Activated naive CD4-positive, alpha-beta T cell (primary cell): Measurements from ENCODE around the gene FILIP1L.

Experiments used
- DNase-seq, 4 experiments: peaks; one replicate each; lab custom pipeline; 2025; lab: John Stamatoyannopoulos, UW

The FILIP1L gene

GRCh38 chr3:99923873-99924272 lies 190.4 kb downstream of the FILIP1L start:
- no peak for DNase-seq

- DNase-seq: no peak
Measured at GRCh38 chr3:99921986-99922385, 192.3 kb downstream of the FILIP1L start.

- DNase-seq: no peak
Measured at GRCh38 chr3:99921377-99921695, 193.0 kb downstream of the FILIP1L start.

- no peak for DNase-seq
Measured at GRCh38 chr3:99920481-99921376, 193.6 kb downstream of the FILIP1L start.

GRCh38 chr3:99919694-99920093 lies 194.6 kb downstream of the FILIP1L start:
- no peak for DNase-seq

GRCh38 chr3:99918715-99919114 lies 195.6 kb downstream of the FILIP1L start:
- DNase-seq: no peak

- DNase-seq: no peak
Measured at GRCh38 chr3:99915906-99916432, 198.3 kb downstream of the FILIP1L start.

GRCh38 chr3:99911433-99911832 lies 202.9 kb downstream of the FILIP1L start:
- DNase-seq: no peak

GRCh38 chr3:99910752-99911290 lies 203.5 kb downstream of the FILIP1L start:
- no peak for DNase-seq

- no peak for DNase-seq
Measured at GRCh38 chr3:99909714-99910495, 204.4 kb downstream of the FILIP1L start.

GRCh38 chr3:99907959-99908544 lies 206.2 kb downstream of the FILIP1L start:
- no peak for DNase-seq

- no peak for DNase-seq
Measured at GRCh38 chr3:99903869-99904268, 210.4 kb downstream of the FILIP1L start.

- no peak for DNase-seq
Measured at GRCh38 chr3:99902091-99902490, 212.2 kb downstream of the FILIP1L start.

- DNase-seq: no peak
Measured at GRCh38 chr3:99901200-99901926, 212.9 kb downstream of the FILIP1L start.

- DNase-seq: no peak
Measured at GRCh38 chr3:99900248-99900647, 214.1 kb downstream of the FILIP1L start.

GRCh38 chr3:99899603-99900002 lies 214.7 kb downstream of the FILIP1L start:
- no peak for DNase-seq

GRCh38 chr3:99896482-99896881 lies 217.8 kb downstream of the FILIP1L start:
- DNase-seq: no peak

- no peak for DNase-seq
Measured at GRCh38 chr3:99895703-99896441, 218.4 kb downstream of the FILIP1L start.

- DNase-seq: no peak
Measured at GRCh38 chr3:99895131-99895696, 219.1 kb downstream of the FILIP1L start.

- no peak for DNase-seq
Measured at GRCh38 chr3:99892332-99892731, 222.0 kb downstream of the FILIP1L start.
